Measurements from ENCODE around the gene SMPD1. TPM values are rescaled to one million over a fixed set of nuclear protein-coding genes. Genes with fewer than 3 reads are reported as not detected.

Gene SMPD1
- total and polyA plus RNA-seq, 2 experiments from 2014 or later = 0.76 to 0.97 TPM

DNA sequence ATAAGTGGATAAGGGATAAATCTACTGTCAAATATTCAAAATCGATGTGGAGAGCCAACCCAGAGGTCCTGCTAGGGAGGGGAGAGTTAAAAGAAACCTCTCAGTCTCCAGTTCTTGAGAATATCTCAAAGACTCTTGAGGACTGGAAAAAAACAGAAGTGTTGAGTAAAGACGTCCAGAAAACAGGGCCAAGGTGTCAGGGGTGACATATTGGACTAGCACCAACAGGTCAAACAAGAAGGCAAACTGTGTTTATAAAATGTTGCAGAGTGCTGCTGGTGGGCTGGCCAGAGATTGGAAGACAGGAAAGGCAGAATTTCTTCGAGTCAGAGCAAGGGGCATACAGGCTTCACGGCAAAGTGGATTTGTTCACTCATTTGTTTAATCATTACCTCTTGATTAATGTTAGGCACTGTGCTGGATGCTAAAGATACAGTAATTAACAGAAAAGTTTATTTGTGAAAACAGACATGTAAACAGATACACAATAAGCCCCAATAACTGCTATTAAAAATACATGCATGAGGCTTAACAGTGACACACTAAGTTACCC is 33.7 kb upstream of the SMPD1 start (continued):
- TF ChIP-seq ETS1 (IDR thresholded peaks at IDR 0.05) (no peak), ZNF114 (CRISPR knock-in tag; IDR thresholded peaks at IDR 0.05) (no peak), EZH2phosphoT487 (IDR thresholded peaks at IDR 0.05; ENCODE audit: unreplicated experiment) (no peak), REST (IDR thresholded peaks at IDR 0.05; ENCODE audit: unreplicated experiment) (no peak)

DNA sequence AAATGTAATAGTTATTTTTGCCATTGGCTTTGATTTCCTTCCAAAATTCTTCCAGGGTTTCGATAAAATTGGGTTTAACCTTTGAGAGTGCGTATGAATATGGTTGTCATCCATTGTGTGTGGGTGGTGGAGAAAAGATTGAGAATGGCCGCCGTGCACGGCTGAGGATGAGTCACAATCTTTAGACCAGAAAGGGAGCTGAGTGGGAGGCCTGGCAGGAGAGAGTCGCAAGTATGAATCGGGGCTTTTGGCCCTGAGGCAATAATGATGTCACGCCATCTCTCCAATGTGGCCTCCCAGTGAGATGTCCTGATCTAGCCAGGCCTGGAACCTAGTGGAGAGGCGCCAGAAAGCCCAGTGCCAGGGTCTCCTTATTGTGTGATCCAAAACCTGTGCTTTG is 33.1 kb upstream of the SMPD1 start:
- TF ChIP-seq ETS1 (IDR thresholded peaks at IDR 0.05) (no peak), JUNB (IDR thresholded peaks at IDR 0.05; ENCODE audit: unreplicated experiment) (no peak), ZNF331 (CRISPR knock-in tag; IDR thresholded peaks at IDR 0.05; ENCODE audit: low read depth) (no peak)
- TF ChIP-seq, protein P1, sequence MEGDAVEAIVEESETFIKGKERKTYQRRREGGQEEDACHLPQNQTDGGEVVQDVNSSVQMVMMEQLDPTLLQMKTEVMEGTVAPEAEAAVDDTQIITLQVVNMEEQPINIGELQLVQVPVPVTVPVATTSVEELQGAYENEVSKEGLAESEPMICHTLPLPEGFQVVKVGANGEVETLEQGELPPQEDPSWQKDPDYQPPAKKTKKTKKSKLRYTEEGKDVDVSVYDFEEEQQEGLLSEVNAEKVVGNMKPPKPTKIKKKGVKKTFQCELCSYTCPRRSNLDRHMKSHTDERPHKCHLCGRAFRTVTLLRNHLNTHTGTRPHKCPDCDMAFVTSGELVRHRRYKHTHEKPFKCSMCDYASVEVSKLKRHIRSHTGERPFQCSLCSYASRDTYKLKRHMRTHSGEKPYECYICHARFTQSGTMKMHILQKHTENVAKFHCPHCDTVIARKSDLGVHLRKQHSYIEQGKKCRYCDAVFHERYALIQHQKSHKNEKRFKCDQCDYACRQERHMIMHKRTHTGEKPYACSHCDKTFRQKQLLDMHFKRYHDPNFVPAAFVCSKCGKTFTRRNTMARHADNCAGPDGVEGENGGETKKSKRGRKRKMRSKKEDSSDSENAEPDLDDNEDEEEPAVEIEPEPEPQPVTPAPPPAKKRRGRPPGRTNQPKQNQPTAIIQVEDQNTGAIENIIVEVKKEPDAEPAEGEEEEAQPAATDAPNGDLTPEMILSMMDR (conservative IDR thresholded peaks at IDR 0.05; ENCODE audit: low read depth in 2 of 2) = no peak
- H3K36me3 ChIP-seq (ENCODE audit: insufficient read depth) = no peaks in the 10 kb centered on the region
- no peaks in the 10 kb centered on the region for H3K9me2 ChIP-seq (ENCODE audit: insufficient read depth)
- no peaks in the 10 kb centered on the region for H4K20me1 ChIP-seq (replicated peaks; ENCODE audit: insufficient read depth)
- no peak overlapping the region for H3K27ac Mint-ChIP-seq
- H3K27ac ChIP-seq (ENCODE audit: low read depth) = no peak overlapping the region
- H3K79me2 ChIP-seq (replicated peaks; ENCODE audit: insufficient read depth) = no peaks in the 10 kb centered on the region
- H3K4me2 ChIP-seq = no peak overlapping the region
- peaks cover 5% of the 10 kb centered on the region for H3K27me3 Mint-ChIP-seq (ENCODE audit: insufficient read depth, low read depth, poor library complexity)
- no peak overlapping the region; the same call in 1 of the 2 replicates for H2AFZ ChIP-seq
- H3K27me3 ChIP-seq (ENCODE audit: insufficient read depth) = no peaks in the 10 kb centered on the region
- DNase-seq (ENCODE audit: low spot score) = no peak
- no peak for ATAC-seq
- no peak overlapping the region for H3K4me3 Mint-ChIP-seq
- H3K4me1 Mint-ChIP-seq = peaks cover 3% of the 10 kb centered on the region; the same call in 1 of the 3 replicates
- no peak overlapping the region for H3K4me3 ChIP-seq
- H3K36me3 Mint-ChIP-seq (ENCODE audit: low read depth) = no peaks in the 10 kb centered on the region
- no peaks in the 10 kb centered on the region for H3K9me3 Mint-ChIP-seq
- H3K4me1 ChIP-seq (ENCODE audit: insufficient read depth) = no peaks in the 10 kb centered on the region
- no peaks in the 10 kb centered on the region for H3F3A ChIP-seq (replicated peaks; ENCODE audit: low read depth)

Data from GM23338 (cell line).